Right kidney (tissue), 1 donor: ENCODE measurements around the gene PCGF6.
"Not testable (repeated sequence)": the region's sequence is repeated elsewhere in the genome, so short reads cannot be mapped to it uniquely, and the experiment has no call there.

Experiments
- DNase-seq: peaks from one replicate; pipeline ENCODE4 v3.0.0-alpha.2; 2016

Gene PCGF6

GRCh38 chr10:103327906-103328305 lies 23.0 kb downstream of the PCGF6 start:
- no peak for DNase-seq

- no peak for DNase-seq
Measured at GRCh38 chr10:103316087-103316486, 34.9 kb downstream of the PCGF6 start.

GRCh38 chr10:103310197-103310596 lies 40.7 kb downstream of the PCGF6 start:
- no peak for DNase-seq

GRCh38 chr10:103307594-103307993 lies 43.3 kb downstream of the PCGF6 start:
- no peak for DNase-seq

GRCh38 chr10:103295374-103296015 lies 55.4 kb downstream of the PCGF6 start:
- DNase-seq = no peak

- DNase-seq = no peak
Measured at GRCh38 chr10:103291588-103291987, 59.4 kb downstream of the PCGF6 start.

GRCh38 chr10:103287992-103288391 lies 62.9 kb downstream of the PCGF6 start:
- no peak for DNase-seq

- DNase-seq = no peak
Measured at GRCh38 chr10:103284170-103284569, 66.8 kb downstream of the PCGF6 start.

- no peak for DNase-seq
Measured at GRCh38 chr10:103282961-103283360, 68.0 kb downstream of the PCGF6 start.

GRCh38 chr10:103281753-103282152 lies 69.2 kb downstream of the PCGF6 start:
- no peak for DNase-seq

GRCh38 chr10:103280506-103280905 lies 70.4 kb downstream of the PCGF6 start:
- no peak for DNase-seq

GRCh38 chr10:103280031-103280430 lies 70.9 kb downstream of the PCGF6 start:
- no peak for DNase-seq

GRCh38 chr10:103278862-103279298 lies 72.1 kb downstream of the PCGF6 start:
- peak; percentile 50 for DNase-seq

- DNase-seq = no peak
Measured at GRCh38 chr10:103278537-103278823, 72.5 kb downstream of the PCGF6 start.

- DNase-seq = no peak
Measured at GRCh38 chr10:103277713-103278536, 73.0 kb downstream of the PCGF6 start.

- peak; percentile 76 for DNase-seq
Measured at GRCh38 chr10:103276896-103277712, 73.8 kb downstream of the PCGF6 start, which contains the start of gene INA. TSS of gene INA (plus strand) at chr10:103277138. CDS start at chr10:103277212, 74 bp downstream.

- peak; percentile 11 for DNase-seq
Measured at GRCh38 chr10:103276251-103276895, 74.6 kb downstream of the PCGF6 start.

- DNase-seq = no peak
Measured at GRCh38 chr10:103273041-103273441, 77.9 kb downstream of the PCGF6 start.

GRCh38 chr10:103265717-103266329 lies 85.1 kb downstream of the PCGF6 start:
- peak; percentile 34 for DNase-seq

- no peak for DNase-seq
Measured at GRCh38 chr10:103262229-103262628, 88.7 kb downstream of the PCGF6 start.

GRCh38 chr10:103259989-103260388 lies 91.0 kb downstream of the PCGF6 start:
- no peak for DNase-seq

- DNase-seq = not testable (repeated sequence)
Measured at GRCh38 chr10:103258928-103259327, 92.0 kb downstream of the PCGF6 start.
